Measurements from ENCODE around the gene CALCOCO1. TPM values are rescaled to one million over a fixed set of nuclear protein-coding genes. Genes with fewer than 3 reads are reported as not detected.

Gene CALCOCO1
- total and polyA plus RNA-seq, 10 of the 15 experiments (the other 5 are each of a cell fraction or from before 2014, with no cell fraction given) = 2.8 to 55.9 (median 13.7) TPM

DNA sequence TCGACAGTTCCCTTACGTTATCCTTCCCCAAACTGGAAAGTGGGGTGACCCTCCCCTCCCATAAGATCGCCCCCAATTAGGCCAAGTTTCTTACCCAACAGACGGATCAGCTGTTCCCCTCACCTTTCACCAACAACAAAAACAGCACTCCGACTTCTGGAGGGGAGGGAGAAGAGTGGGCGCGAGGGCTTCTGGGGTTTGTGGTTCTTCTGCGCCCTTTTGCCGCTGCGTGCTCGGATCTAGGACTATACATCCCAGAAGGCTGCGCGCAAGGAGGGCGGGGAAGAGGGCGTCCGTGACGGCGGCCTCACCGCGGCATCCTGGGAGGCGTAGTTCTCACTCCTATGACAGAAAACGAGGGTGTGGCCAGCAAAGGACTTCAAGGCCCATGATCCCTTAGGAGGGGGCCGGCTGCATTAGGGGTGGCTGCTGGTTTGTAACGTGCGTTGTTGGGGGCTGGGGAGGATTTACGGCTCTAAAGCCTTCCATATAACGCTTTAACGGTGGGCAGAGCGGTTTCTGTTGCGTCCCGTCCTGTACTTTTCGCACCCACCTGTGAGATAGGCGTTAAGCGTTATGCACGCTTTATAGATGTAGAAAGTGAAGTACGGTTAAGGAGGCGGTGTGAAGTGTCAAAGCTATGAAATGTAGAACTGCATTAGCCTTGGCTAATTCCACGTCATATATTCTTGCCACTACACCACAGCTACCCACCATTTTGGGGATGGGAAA is at the start of gene CALCOCO1 (continued):
- TF ChIP-seq, protein P1, sequence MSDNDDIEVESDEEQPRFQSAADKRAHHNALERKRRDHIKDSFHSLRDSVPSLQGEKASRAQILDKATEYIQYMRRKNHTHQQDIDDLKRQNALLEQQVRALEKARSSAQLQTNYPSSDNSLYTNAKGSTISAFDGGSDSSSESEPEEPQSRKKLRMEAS (IDR thresholded peaks at IDR 0.05; ENCODE audit: low read depth, low read length) = no peak; the same call in none of the 2 replicates
- peak; percentile 99 for TF ChIP-seq CREM (IDR thresholded peaks at IDR 0.05; ENCODE audit: low read depth)
- 0 out of 2 replicates have a peak, but pooled peaks have one; percentile 26 for TF ChIP-seq RB1 (IDR thresholded peaks at IDR 0.05; ENCODE audit: borderline replicate concordance)
- TF ChIP-seq, protein P2, sequence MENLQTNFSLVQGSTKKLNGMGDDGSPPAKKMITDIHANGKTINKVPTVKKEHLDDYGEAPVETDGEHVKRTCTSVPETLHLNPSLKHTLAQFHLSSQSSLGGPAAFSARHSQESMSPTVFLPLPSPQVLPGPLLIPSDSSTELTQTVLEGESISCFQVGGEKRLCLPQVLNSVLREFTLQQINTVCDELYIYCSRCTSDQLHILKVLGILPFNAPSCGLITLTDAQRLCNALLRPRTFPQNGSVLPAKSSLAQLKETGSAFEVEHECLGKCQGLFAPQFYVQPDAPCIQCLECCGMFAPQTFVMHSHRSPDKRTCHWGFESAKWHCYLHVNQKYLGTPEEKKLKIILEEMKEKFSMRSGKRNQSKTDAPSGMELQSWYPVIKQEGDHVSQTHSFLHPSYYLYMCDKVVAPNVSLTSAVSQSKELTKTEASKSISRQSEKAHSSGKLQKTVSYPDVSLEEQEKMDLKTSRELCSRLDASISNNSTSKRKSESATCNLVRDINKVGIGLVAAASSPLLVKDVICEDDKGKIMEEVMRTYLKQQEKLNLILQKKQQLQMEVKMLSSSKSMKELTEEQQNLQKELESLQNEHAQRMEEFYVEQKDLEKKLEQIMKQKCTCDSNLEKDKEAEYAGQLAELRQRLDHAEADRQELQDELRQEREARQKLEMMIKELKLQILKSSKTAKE (IDR thresholded peaks at IDR 0.05; ENCODE audit: low read depth, poor library complexity, severe bottlenecking) = peak; percentile 67
- TF ChIP-seq POU2F2 (IDR thresholded peaks at IDR 0.05; ENCODE audit: borderline replicate concordance, low read depth, low read length) = peak; percentile 26; the same call in 1 of the 3 replicates
- TF ChIP-seq, protein P3, sequence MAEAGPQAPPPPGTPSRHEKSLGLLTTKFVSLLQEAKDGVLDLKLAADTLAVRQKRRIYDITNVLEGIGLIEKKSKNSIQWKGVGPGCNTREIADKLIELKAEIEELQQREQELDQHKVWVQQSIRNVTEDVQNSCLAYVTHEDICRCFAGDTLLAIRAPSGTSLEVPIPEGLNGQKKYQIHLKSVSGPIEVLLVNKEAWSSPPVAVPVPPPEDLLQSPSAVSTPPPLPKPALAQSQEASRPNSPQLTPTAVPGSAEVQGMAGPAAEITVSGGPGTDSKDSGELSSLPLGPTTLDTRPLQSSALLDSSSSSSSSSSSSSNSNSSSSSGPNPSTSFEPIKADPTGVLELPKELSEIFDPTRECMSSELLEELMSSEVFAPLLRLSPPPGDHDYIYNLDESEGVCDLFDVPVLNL (IDR thresholded peaks at IDR 0.05; ENCODE audit: low read depth, low read length) = peak; percentile 35; the same call in 1 of the 2 replicates
- TF ChIP-seq CREB1 (IDR thresholded peaks at IDR 0.05; ENCODE audit: low read depth) = peak; percentile 98
- TF ChIP-seq EP300 (IDR thresholded peaks at IDR 0.05; ENCODE audit: borderline replicate concordance in 1 of 2, control insufficient read depth in 1 of 2, low read depth in 2 of 2, low read length in 2 of 2) = no peak; a peak in 2 of 4 replicates
- TF ChIP-seq MEF2A (IDR thresholded peaks at IDR 0.05; ENCODE audit: insufficient read depth, low read depth, low read length) = no peak
- no peak for TF ChIP-seq NRF1 (conservative IDR thresholded peaks at IDR 0.05; ENCODE audit: low read depth, low read length)
- TF ChIP-seq MTA2 (IDR thresholded peaks at IDR 0.05; ENCODE audit: low read depth) = peak; percentile 33; the same call in 1 of the 2 replicates

Measured in GM12878 (cell line).